Uterus (tissue), 2 donors: ENCODE data around the gene SNX30.

Source experiments
- CTCF ChIP-seq, 4 experiments: fragments of 200-600 bp in 2 of 4; fragments of 450-650 bp in 2 of 4; sonication (generic) in 2 of 4; IDR thresholded peaks; one replicate each; pipeline ENCODE4 v1.5.1; 2016 to 2019; ENCODE audit warnings: antibody characterized with exemption in 4 of 4, mild to moderate bottlenecking in 2 of 4, moderate library complexity in 1 of 4
- POLR2A ChIP-seq, 2 donors: fragments of 450-650 bp; IDR thresholded peaks; one replicate each; pipeline ENCODE4 v1.6.1; 2016; ENCODE audit warnings: antibody characterized with exemption in 2 of 2, mild to moderate bottlenecking in 1 of 2, moderate library complexity in 1 of 2

- TF ChIP-seq CTCF (IDR thresholded peaks at IDR 0.05) (no peak), POLR2A (IDR thresholded peaks at IDR 0.05) (no peak)
These were observed 130.8 kb downstream of the SNX30 start for GRCh38 chr9:112881331-112881730.
